Pancreas (tissue), 10 donors: ENCODE results near the gene SOCS1. TPM values are rescaled to one million over a fixed set of nuclear protein-coding genes. Genes with fewer than 3 reads are reported as not detected.
A peak's percentile ranks its signal among the peaks of the same experiment; 100 is the strongest.

Experiments
- ATAC-seq, 4 donors: fragments of 200-7000 bp; cut with Tn5 transposase; one replicate each; pipeline versions ENCODE4 v1.8.0 to v1.9.1; 2020; ENCODE audit warnings: mild to moderate bottlenecking in 4 of 4, moderate library complexity in 4 of 4
- DNase-seq, 6 donors: peaks; one replicate each; pipeline ENCODE4 v3.0.0-alpha.2; 2020
- FAIRE-seq: peaks from 2 replicates; lab custom pipeline; 2012; peaks lifted over from hg19 to GRCh38; lab: Jason Lieb, UNC
- H3K27ac ChIP-seq, 4 donors: fragments of 200-600 bp; sonication (generic); 1 replicate in 3 of 4; 2 replicates in 1 of 4; pipeline versions ENCODE4 v1.5.0 to v1.8.0; 2020
- H3K27me3 ChIP-seq, 4 donors: fragments of 200-600 bp; one replicate each; pipeline ENCODE4 v1.8.0; 2021
- H3K36me3 ChIP-seq, 3 donors: fragments of 200-600 bp; sonication (generic) in 1 of 3; one replicate each; pipeline versions ENCODE4 v1.5.0 to v1.8.0; 2020 to 2021
- H3K4me1 ChIP-seq, 3 donors: fragments of 200-600 bp; one replicate each; pipeline ENCODE4 v1.8.0; 2021
- H3K4me3 ChIP-seq, 4 donors: fragments of 200-600 bp; sonication (generic) in 2 of 4; one replicate each; pipeline versions ENCODE4 v1.5.0 to v1.8.0; 2020 to 2021
- H3K9me3 ChIP-seq, 4 donors: fragments of 200-600 bp; one replicate each; pipeline ENCODE4 v1.8.0; 2021
- WGBS, 2 donors: extraction: QIAGEN DNeasy Blood & Tissue Kit; methylation state at CpG; one replicate each; pipeline ENCODE4 v1.1.7; 2013; 5-methylcytosine and 5-hydroxymethylcytosine counted together
- intact Hi-C, 3 donors: fragments of 100-400 bp; cut with DNase I; formaldehyde crosslinking; loops; one replicate each; pipeline versions ENCODE4 v1.11.1 to v1.14.2; 2022
- polyA plus RNA-seq, 2 donors: library from polyadenylated mRNA; stranded (reverse); fragments of 200-250 nt; gene quantifications; one replicate each; pipeline ENCODE4 v1.2.3, GENCODE V29; 2013
- total RNA-seq, 6 donors: library from RNA; stranded (reverse); fragmentation: NEBNext Ultra II Directional in 4 of 6; extraction: Animal tissue kit (Norgen Biotek cat#: 25700) in 4 of 6; gene quantifications; one replicate each; pipeline versions ENCODE4 v1.2.1 to v1.2.4, GENCODE V29; 2021 to 2023
- TF ChIP-seq, protein P1 (sequence below), 4 donors: fragments of 200-600 bp; sonication (generic) in 3 of 4; IDR thresholded peaks; one replicate each; pipeline versions ENCODE4 v1.5.0 to v1.8.0; 2021; ENCODE audit warnings: antibody characterized with exemption in 4 of 4
- donor health status: healthy with polysubstance abuse.
- donor health status: DM: no; HTN: no; CAD: no; lungs with moderate emphysema.
- donor health status: DM: no; HTN: no; CAD: no.
- donor health status: control.
- donor health status: control.
- donor health status: Bipolar disorder and iron deficiency.
- donor health status: DM: yes; HTN: yes; CAD: no.
- donor health status: DM: no; HTN: no; CAD: no.
- donor health status: DM: no; HTN: no; CAD: no.
- donor health status: DM: yes; HTN: yes; CAD: no.

The SOCS1 gene
- total and polyA plus RNA-seq, 8 donors = 1.3 to 7.9 (median 2.0) TPM

- no peak overlapping the region for H3K4me3 ChIP-seq
- no peaks in the 10 kb centered on the region for H3K27me3 ChIP-seq
- whole genome bisulfite sequencing, 2 donors = 76 to 78% methylated on average over 7 of the region's 7 CpGs
- ATAC-seq (no peak), DNase-seq (no peak), FAIRE-seq (no peak)
- intact Hi-C loops = no loop called here
- H3K9me3 ChIP-seq = no peaks in the 10 kb centered on the region
- H3K4me1 ChIP-seq = no peaks in the 10 kb centered on the region
- H3K36me3 ChIP-seq = no peaks in the 10 kb centered on the region
- H3K27ac ChIP-seq = no peak overlapping the region
- TF ChIP-seq, protein P1, sequence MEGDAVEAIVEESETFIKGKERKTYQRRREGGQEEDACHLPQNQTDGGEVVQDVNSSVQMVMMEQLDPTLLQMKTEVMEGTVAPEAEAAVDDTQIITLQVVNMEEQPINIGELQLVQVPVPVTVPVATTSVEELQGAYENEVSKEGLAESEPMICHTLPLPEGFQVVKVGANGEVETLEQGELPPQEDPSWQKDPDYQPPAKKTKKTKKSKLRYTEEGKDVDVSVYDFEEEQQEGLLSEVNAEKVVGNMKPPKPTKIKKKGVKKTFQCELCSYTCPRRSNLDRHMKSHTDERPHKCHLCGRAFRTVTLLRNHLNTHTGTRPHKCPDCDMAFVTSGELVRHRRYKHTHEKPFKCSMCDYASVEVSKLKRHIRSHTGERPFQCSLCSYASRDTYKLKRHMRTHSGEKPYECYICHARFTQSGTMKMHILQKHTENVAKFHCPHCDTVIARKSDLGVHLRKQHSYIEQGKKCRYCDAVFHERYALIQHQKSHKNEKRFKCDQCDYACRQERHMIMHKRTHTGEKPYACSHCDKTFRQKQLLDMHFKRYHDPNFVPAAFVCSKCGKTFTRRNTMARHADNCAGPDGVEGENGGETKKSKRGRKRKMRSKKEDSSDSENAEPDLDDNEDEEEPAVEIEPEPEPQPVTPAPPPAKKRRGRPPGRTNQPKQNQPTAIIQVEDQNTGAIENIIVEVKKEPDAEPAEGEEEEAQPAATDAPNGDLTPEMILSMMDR (IDR thresholded peaks at IDR 0.05) = no peak
Observed at GRCh38 chr16:11213799-11214198, 42.2 kb downstream of the SOCS1 start.

- Histone ChIP-seq H3K27me3 (no peaks in the 10 kb centered on the region), H3K9me3 (no peaks in the 10 kb centered on the region), H3K27ac (no peak overlapping the region), H3K4me3 (no peak overlapping the region), H3K4me1 (no peaks in the 10 kb centered on the region), H3K36me3 (no peaks in the 10 kb centered on the region)
- WGBS, 2 donors = 79 to 88% methylated on average over 5 of the region's 5 CpGs
- FAIRE-seq (no peak), ATAC-seq (no peak), DNase-seq (no peak)
- TF ChIP-seq, protein P1 (IDR thresholded peaks at IDR 0.05) = no peak
- intact Hi-C loops = no loop called here
Observed at GRCh38 chr16:11213373-11213772, 42.6 kb downstream of the SOCS1 start.

- Histone ChIP-seq H3K27ac (no peak overlapping the region), H3K4me3 (no peak overlapping the region), H3K36me3 (no peaks in the 10 kb centered on the region), H3K4me1 (no peaks in the 10 kb centered on the region), H3K9me3 (no peaks in the 10 kb centered on the region), H3K27me3 (no peaks in the 10 kb centered on the region)
- no peak for ATAC-seq
- DNase-seq = no peak
- intact Hi-C loops = no loop called here
- 80 to 90% methylated on average over 14 to 16 of the region's 16 CpGs for WGBS, 2 donors
- TF ChIP-seq, protein P1 (IDR thresholded peaks at IDR 0.05) = no peak
- FAIRE-seq = no peak
Observed at GRCh38 chr16:11212798-11213196, 43.2 kb downstream of the SOCS1 start.

DNA sequence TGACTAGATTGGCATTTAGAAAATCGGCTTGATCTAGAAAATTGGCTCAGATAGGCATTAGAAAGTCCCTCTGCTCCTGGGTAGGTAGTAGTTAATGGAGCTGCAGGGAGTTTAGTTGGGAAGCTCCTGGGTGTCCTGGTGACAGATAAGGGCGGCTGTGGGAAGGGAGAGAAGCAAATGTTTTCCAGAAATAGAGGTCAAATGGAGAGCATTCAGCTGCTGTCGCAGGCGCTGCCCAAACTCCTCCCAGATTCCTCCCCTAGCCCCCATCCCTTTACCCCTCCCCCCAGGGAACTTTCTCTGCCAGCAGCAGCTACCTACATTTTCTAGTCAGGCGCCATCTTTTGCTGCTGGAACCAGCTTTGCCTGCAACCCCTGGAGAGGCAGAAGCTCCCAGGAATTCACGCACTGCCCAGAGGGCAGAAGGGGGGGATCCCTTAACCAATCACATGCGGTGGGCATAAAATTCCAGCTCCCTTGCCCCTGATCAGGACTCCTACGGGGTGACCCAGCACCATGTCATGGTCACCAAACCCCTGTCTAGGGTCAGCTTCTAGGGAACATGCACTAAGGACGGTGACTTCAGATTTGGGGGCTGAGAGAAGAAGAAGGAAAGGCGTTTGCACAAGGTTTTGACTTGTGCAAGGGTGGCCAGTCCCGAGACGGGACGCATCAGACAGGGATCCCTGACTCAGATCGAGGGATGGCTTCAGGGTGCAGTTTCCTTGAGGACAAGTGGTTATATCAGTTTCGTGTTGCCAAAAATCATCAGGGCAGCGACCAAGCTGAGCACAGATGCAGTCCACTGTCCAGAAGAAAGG, 43.8 kb downstream of the SOCS1 start:
- Histone ChIP-seq H3K4me1 (no peaks in the 10 kb centered on the region), H3K9me3 (no peaks in the 10 kb centered on the region), H3K27ac (no peak overlapping the region), H3K27me3 (no peaks in the 10 kb centered on the region), H3K4me3 (no peak overlapping the region), H3K36me3 (no peaks in the 10 kb centered on the region)
- 56 to 57% methylated on average over 16 of the region's 16 CpGs for WGBS, 2 donors
- FAIRE-seq (no peak), DNase-seq (no peak), ATAC-seq (peak in 2 of 4 donors; percentile 20 to 23)
- TF ChIP-seq, protein P1 (IDR thresholded peaks at IDR 0.05) = no peak
- intact Hi-C loops = no loop called here
